ENCODE data around the gene DDX51.
"Not testable (repeated sequence)": the region's sequence is repeated elsewhere in the genome, so short reads cannot be mapped to it uniquely, and the experiment has no call there.

The DDX51 gene

GRCh38 chr12:132111654-132112304 lies 32.3 kb downstream of the DDX51 start:
- no peak for DNase-seq

GRCh38 chr12:132110677-132111076 lies 33.4 kb downstream of the DDX51 start:
- DNase-seq: no peak

GRCh38 chr12:132109741-132110140 lies 34.4 kb downstream of the DDX51 start:
- no peak for DNase-seq

GRCh38 chr12:132108211-132108832 lies 35.8 kb downstream of the DDX51 start:
- DNase-seq: no peak

- DNase-seq: no peak
Measured at GRCh38 chr12:132106921-132107320, 37.2 kb downstream of the DDX51 start.

GRCh38 chr12:132105467-132105866 lies 38.7 kb downstream of the DDX51 start:
- no peak for DNase-seq

GRCh38 chr12:132103542-132104308 lies 40.4 kb downstream of the DDX51 start:
- no peak for DNase-seq

- DNase-seq: not testable (repeated sequence)
Measured at GRCh38 chr12:132103072-132103471, 41.0 kb downstream of the DDX51 start.

- DNase-seq: no peak
Measured at GRCh38 chr12:132102297-132102696, 41.8 kb downstream of the DDX51 start.

GRCh38 chr12:132100306-132101065 lies 43.6 kb downstream of the DDX51 start:
- no peak for DNase-seq

- DNase-seq: no peak
Measured at GRCh38 chr12:132099739-132100138, 44.4 kb downstream of the DDX51 start.

GRCh38 chr12:132095520-132096409 lies 48.4 kb downstream of the DDX51 start:
- no peak for DNase-seq

GRCh38 chr12:132094269-132094891 lies 49.7 kb downstream of the DDX51 start:
- DNase-seq: no peak

- DNase-seq: no peak
Measured at GRCh38 chr12:132089407-132089910, 54.7 kb downstream of the DDX51 start.
